ENCODE measurements around the gene MIB2.
A peak's percentile ranks its signal among the peaks of the same experiment; 100 is the strongest.
"Not testable (repeated sequence)": the region's sequence is repeated elsewhere in the genome, so short reads cannot be mapped to it uniquely, and the experiment has no call there.

The MIB2 gene

DNA sequence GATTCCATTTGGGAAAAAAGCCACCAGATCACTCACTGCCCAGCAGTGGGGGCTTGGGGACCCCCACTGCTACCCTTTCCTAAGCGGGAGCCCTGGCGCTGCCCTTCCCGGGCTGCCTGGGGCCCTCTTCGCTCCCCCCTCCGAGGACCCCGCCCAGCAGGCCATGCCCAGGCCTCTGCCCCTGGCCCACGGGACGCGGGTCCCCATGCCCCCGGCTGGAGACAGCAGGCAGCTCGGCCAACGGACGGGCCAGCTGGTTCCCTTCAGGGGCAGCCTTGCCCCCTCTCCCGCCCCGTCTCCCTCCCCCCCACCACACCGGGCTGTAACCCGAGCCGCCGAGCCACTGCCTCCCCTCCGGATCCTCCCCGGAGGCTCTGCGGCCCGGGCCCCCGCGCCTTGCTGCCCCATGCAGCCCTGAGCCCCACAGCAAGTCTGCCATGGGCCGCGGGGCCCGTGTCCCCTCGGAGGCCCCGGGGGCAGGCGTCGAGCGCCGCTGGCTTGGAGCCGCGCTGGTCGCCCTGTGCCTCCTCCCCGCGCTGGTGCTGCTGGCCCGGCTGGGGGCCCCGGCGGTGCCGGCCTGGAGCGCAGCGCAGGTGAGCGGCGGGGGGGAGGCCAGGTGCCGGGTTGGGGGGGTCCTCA is 16.6 kb downstream of the MIB2 start, which contains the start of gene MMP23B:
MMP23B (plus strand) TSS at position 392 of the 639 bp plus-strand sequence; CDS start at position 438, 46 bp downstream.
- TF ChIP-seq ZNF274 (IDR thresholded peaks at IDR 0.05; ENCODE audit: low read depth, low read length): no peak
- no peak within 1 kb of the TSS for H3K4me3 ChIP-seq (ENCODE audit: low read length)

DNA sequence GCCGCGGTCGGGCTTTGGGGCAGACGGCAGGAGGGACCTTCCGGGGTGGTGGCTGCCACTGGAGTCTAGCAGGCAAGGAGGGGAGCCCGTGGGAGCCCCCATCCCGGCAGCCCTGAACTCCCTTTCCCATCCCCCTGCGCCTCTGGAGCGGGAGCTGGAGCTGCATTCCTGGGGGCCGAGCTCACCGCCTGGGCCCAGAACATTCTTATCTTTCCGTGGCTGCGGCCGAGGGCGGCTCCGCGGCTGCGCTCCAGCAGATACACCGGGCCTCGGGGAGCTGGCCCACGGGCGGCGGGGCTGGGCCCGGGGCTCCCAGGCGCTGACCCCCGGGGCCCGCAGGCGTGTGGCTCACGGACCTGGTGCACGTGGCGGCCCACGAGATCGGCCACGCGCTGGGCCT is 18.1 kb downstream of the MIB2 start:
- H3K4me3 ChIP-seq (ENCODE audit: low read length): not testable (repeated sequence)

DNA sequence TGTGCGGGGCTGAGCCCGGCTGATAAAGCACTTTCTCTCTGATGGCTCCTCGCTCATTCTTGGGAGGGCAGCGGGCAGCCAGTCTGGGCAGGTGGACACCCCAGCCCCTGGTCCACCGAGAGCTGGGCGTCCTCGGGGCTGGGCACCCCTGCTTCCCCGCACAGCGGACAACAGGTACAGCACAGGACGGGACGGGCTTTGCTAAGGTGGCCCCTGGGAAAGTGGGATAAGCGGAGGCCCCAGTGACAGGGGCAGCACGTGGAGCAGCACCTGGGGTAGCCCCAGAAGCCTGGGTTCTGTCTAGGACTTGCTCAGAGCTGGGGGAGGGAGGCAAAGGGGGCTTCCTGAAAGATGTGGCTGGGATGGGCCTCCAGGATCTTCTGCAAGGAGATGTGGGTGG is 19.3 kb downstream of the MIB2 start:
- not testable (repeated sequence) for H3K4me3 ChIP-seq (ENCODE audit: low read length)

DNA sequence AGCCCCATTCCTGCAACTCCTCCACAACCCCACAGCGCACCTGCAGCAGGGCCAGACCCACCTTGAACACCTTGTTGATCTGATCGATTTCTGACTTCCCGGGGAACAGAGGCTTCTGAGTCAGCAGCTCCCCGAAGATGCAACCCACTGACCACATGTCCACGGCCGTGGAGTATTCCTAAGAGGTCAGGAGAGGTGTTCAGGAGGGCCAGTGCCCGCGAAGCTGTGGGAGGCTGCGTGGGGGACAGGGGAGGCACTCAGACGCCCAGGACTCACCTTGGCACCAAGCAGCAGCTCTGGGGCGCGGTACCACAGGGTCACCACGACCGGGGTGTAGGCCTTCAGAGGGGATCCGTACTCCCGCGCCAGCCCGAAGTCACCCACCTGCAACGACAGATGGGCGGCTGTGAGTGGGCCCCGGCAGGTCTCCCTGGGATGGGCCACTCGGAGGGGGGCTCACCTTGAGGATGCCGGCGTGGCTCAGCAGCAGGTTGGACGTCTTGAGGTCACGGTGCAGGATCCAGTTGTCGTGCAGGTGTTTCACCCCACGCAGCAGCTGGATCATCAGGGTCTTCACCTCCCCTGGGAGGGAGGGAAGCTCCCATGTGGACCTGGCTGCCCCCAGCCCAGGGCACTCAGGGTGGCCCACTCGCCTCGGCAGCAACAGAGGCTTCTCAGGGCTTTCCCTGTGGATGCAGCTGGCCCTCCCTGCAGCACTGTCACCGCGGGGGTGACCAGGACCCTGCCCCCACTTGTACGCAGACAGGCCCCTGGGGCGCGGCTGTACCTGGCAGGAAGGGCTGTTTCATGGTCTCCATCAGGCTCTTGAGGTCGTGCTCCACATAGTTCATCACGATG is 21.6 kb downstream of the MIB2 start:
- H3K4me3 ChIP-seq (ENCODE audit: low read length): not testable (repeated sequence)

GRCh38 chr1:1637479-1637875 is 22.2 kb downstream of the MIB2 start:
- H3K4me3 ChIP-seq (ENCODE audit: low read length): not testable (repeated sequence)

DNA sequence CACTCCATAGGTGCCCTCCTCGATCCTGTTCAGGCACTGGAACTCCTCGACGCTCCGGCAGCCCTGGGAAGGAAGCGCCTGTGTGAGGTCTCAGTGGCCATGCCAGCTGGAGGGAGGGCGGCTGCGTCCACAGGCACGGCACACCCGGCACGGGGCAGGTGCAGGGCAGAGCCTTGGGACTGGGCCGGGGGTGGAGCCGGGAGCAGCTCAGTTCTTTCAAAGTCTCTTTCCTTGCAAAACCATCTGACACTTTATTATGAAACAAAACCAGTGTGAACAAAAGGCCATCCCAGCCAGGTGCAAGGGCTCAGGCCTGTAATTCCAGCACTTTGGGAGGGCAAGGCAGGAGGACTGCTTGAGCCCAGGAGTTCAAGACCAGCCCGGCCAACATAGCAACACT is 23.2 kb downstream of the MIB2 start:
- not testable (repeated sequence) for H3K4me3 ChIP-seq (ENCODE audit: low read length)

- not testable (repeated sequence) for H3K4me3 ChIP-seq (ENCODE audit: low read length)
Measured at GRCh38 chr1:1639368-1639767, 24.1 kb downstream of the MIB2 start.

DNA sequence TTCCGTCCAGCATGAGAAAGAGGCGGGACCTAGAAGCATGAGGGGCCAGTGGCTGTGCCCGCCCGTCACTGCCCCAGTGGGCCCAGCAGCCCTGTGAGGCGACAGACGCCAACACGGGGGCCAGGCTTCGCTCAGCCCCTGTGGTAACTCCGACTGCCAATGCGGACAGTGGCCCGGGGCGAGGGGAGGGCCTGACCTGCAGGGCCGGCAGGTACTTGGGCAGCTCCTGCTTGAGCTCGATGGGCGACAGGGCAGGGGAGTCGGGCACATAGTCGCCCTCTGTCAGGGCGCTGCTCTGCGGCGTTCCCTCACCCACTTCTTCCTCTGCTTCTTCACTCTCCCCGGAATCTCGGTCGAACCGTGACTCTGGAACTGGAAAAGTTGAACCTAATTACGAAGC is 24.8 kb downstream of the MIB2 start:
- not testable (repeated sequence) for H3K4me3 ChIP-seq (ENCODE audit: low read length)

- H3K4me3 ChIP-seq (ENCODE audit: low read length): not testable (repeated sequence)
Measured at GRCh38 chr1:1640711-1641461, 25.6 kb downstream of the MIB2 start.

GRCh38 chr1:1646326-1646725 is 31.0 kb downstream of the MIB2 start:
- not testable (repeated sequence) for H3K4me3 ChIP-seq (ENCODE audit: low read length)

DNA sequence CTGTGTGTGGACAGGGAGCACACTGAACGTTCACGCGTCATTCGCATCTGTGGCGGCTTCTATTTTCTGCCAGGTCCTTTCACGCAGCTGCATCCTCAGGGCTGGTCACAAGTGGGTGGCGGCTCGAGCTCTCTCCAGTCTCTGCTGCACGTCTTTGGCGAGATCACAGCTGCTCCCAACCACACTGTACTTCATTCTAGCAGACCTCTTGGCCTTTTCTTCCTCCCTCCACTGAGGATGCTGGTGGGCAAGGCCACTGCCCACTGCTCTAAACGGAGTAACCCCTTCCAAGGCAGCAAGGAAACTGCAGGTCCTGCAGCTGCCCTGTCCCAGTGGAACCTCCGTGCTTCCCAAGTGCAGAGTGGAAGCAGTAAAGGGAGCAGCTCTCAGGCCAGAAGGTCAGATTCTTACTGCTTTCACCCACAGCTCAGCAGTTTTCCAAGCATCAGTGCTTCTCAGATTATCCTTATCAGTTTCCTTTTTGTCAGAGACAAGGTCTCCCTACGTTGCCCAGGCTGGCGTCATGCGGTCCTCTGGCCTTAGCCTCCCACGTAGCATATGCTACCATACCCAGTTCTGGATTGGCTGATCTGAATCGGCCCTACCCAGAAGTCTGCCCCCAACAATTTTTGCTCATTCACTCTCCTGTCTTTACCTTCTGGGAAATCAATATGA is 32.4 kb downstream of the MIB2 start:
- not testable (repeated sequence) for H3K4me3 ChIP-seq (ENCODE audit: low read length)

DNA sequence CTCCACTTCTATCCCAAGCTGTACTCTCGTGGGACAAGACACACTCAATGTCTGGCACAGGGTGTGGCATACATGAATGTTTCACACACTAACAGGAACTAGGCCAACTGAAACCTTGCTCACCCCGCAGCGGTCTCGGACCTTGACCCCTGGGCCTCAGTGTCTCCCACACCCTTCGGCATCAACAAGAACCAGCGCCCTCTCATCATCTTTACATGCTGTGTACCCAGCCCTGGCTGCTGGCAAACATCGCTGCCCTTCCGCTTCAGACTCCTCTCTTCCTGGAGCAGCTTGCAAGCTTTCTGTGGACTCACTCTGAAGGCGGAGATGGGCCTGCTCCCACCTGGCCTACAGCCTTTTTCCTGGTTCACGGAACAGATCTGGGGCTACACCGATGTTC is 33.0 kb downstream of the MIB2 start:
- not testable (repeated sequence) for H3K4me3 ChIP-seq (ENCODE audit: low read length)

DNA sequence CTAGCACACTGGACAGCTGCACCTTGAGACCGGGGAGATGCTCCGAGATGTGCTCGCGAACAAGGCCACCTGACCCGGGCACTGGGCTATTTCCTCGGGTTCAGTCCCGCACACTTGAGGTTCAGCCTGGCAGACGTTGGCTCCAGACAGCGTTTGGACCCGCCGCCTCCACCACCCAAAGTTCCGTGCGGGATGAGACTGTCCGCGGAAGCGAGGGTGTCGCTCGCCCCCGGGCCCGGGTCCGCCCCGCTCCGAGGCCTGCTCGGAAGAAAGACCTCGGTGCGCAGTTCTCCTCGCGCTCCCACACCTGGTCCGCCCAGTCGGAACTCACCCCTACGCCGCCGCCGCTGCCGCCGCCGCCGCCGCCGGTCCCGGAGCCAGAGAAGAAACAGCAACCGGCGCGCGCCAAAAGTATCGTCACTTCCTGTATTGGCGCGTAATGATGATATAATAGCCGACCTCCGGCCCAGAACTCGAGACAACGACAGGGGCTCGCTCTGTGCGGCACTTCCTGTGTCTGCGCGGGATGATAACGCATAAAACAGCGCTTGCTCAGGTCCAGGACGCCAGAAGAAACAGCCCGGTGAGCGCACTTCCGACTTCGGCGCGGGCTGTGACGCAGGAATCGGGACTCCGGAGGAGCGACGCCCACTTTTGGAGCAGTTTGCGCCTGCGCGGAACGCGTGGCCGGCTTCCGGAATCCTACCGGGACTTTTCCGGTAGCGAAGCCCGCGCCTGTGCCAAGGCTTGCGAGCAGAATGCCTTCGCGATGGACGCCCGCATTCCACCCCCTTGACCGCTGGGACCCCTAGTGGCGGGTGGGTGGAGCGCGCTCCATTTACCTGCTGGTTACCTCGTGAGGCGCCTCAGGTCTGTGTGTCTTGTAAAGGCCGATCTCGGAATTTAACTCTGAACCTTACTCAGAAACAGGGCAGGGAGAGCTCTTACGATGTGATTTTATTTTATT is 43.6 kb downstream of the MIB2 start, which contains the start of gene CDK11B:
CDK11B (minus strand) TSS at position 422 of the 967 bp plus-strand sequence. CDS start 1,519 bp downstream, outside the sequence.
- peak within 1 kb of the TSS; percentile 58; the same call in 1 of the 2 replicates for H3K4me3 ChIP-seq (ENCODE audit: low read length)

DNA sequence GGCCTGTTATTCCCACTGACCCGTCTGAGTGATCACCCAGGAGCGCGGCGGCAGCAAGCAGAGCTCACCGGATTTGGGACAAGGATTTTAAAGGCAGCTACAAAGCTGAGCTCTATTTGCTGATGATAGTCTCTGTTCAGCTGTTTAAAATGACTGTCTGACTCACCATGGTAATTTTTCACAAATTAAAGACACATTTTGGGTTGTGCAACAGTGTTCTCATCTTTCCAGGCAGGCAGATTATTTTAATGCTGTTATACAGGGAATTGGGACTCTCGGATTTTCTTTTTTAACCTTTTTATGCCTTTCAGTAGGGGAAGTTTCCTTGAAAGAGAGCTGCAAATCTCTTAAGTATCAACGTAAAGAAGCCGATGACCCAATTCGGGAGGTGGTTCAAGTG is 47.1 kb downstream of the MIB2 start:
- not testable (repeated sequence) for H3K4me3 ChIP-seq (ENCODE audit: low read length)

DNA sequence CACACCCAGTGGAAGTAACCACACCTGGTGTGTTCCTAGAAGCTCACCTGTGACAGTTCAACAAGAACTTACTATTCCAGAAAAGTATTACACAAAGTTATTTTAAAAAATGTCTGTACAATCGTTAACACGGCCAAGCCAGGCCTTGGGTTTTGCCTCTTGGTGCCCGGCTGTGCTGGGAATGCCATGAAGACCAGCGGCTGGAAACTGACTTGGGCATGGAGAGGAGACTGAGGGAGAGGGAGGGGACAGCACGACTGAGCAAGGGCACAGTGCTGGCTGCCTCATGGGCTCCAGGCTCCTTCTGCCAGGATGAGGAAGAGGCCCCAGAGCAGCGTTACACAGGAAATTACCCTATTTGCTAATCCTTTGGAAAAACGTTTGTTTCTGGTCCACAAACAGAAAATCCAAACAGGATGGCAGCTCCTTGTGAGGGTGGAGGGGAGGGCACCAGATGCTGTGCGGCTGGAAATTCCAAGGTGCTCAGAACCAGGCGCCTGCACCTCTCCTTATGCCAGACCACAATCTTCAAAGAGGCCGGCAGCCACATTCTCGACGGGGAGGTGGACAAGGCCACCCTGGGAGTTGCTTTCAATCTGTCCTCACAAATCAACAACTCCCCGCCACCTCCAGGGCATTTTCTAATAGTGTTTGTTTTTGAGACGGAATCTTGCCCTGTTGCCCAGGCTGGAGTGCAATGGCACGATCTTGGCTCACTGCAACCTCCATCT is 47.7 kb downstream of the MIB2 start:
- H3K4me3 ChIP-seq (ENCODE audit: low read length): not testable (repeated sequence)

- H3K4me3 ChIP-seq (ENCODE audit: low read length): not testable (repeated sequence)
Measured at GRCh38 chr1:1664318-1664717, 49.0 kb downstream of the MIB2 start.
